IPS-15b (cell line): ENCODE data around the gene IRAG1.

Experiments
- H3K27me3 ChIP-seq: one replicate; pipeline ENCODE4 v1.6.1; 2013; ENCODE audit warnings: low read length; ENCODE audit not compliant: control insufficient read depth, insufficient read depth
- H3K36me3 ChIP-seq: one replicate; pipeline ENCODE4 v1.6.1; 2013; ENCODE audit warnings: low read length; ENCODE audit not compliant: control insufficient read depth, insufficient read depth
- H3K4me1 ChIP-seq: one replicate; pipeline ENCODE4 v1.6.1; 2013; ENCODE audit warnings: mild to moderate bottlenecking, low read length; ENCODE audit not compliant: control insufficient read depth, insufficient read depth
- H3K4me3 ChIP-seq: one replicate; pipeline ENCODE4 v1.5.1; 2013; ENCODE audit warnings: low read depth, low read length
- H3K9ac ChIP-seq: one replicate; pipeline ENCODE4 v1.6.1; 2013; ENCODE audit warnings: low read depth, mild to moderate bottlenecking, low read length
- H3K9me3 ChIP-seq: one replicate; pipeline ENCODE4 v1.6.1; 2013; ENCODE audit warnings: mild to moderate bottlenecking, low read length; ENCODE audit not compliant: control insufficient read depth, insufficient read depth

The IRAG1 gene

DNA sequence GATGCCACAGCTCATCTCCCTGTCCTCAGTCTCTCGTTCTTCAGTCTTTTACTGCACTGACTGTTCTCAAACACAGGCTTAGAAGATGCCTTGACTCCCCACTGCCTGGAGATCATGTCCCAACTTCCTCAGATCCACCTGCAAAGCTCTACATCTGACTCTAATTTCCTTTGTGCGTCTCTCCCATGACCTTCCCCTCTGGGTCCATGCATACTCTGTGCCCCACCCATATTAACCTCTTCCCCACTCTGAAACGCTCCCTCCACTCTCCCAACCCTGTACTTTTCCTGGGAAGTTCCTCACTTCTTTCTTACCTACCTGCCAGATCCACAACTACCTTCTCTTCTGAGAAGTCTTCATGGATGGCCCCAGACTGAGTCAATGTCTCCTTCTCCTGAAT is 16.6 kb downstream of the IRAG1 start:
- H3K4me1 ChIP-seq: peaks cover 7% of the 10 kb centered on the region
- H3K9me3 ChIP-seq: no peaks in the 10 kb centered on the region
- H3K36me3 ChIP-seq: no peaks in the 10 kb centered on the region
- no peak overlapping the region for H3K9ac ChIP-seq
- H3K27me3 ChIP-seq: no peaks in the 10 kb centered on the region
- H3K4me3 ChIP-seq: no peak overlapping the region

DNA sequence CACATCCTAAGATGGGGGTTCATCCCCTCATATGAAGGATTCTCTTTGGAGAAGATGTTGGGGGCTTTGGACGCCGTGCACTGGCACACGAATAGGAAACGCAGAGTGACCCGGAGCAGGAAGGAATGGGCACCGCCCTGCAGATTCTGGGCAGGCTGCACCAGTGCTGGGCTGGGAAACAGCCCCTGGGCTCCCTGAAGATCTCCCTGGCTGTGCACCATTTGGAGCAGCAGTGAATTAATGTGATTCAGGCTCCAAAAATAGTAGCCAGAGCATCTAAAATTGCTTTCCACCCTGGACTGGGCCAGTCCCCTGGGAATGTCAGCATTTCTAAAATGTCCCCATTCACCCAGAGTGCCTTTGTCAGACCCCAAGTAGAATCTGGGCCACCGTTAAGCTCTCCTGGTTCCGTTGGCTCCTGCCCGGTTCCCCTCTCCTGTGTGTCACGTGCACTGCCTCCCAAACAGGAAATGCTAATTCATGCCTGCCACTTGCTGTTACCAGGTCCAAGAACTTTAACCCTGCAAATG is 18.6 kb downstream of the IRAG1 start:
- H3K4me3 ChIP-seq: no peak overlapping the region
- H3K36me3 ChIP-seq: no peaks in the 10 kb centered on the region
- peaks cover 7% of the 10 kb centered on the region for H3K4me1 ChIP-seq
- no peaks in the 10 kb centered on the region for H3K9me3 ChIP-seq
- H3K27me3 ChIP-seq: no peaks in the 10 kb centered on the region
- no peak overlapping the region for H3K9ac ChIP-seq

DNA sequence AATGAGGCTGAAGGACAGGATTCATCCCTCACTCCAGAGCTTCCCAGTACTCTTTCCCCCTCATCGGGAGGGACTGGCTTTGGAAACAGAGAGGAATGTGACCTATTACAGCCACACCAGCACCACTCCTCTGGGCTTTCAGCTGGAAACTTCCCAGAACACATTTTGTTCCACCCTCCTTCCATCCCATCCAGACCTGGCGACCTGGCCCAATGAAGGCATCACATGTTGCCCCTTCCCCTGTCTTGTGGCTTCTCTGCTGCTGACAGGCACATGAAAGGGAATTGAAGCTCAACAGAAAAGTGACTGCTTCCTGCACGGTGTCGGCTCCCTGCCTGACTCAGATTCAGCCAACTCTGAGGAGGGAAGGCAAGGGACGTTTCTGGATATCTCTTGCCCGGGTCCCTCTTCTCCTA is 19.1 kb downstream of the IRAG1 start:
- Histone ChIP-seq H3K4me1 (peaks cover 7% of the 10 kb centered on the region), H3K4me3 (no peak overlapping the region), H3K27me3 (no peaks in the 10 kb centered on the region), H3K9me3 (no peaks in the 10 kb centered on the region), H3K36me3 (no peaks in the 10 kb centered on the region), H3K9ac (no peak overlapping the region)

DNA sequence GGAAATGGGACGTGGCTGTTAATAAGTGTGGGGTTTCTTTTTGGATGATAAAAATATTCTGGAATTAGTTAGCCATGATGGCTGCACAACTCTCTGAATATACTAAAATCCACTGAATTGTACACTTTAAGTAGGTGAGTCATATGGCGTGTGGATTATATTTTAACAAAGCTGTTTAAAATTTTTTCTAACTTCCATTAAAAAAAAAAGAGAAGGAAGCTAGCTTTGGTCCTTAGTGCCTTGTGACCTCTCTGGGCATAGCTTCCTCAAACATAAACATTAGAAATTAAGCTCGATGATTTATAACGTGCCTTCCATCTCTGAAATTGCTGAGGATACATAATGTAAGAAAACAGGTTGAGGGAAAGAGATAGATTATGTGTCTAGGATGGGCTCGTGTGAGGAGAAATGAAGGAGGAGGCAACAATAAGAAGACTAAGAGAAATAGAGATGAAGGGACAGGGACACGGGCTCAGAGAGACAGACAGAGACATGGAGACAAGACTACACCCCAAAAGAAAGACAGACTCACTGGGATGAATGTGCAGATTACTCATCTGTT is 20.0 kb downstream of the IRAG1 start:
- Histone ChIP-seq H3K27me3 (no peaks in the 10 kb centered on the region), H3K36me3 (no peaks in the 10 kb centered on the region), H3K9ac (no peak overlapping the region), H3K4me1 (peaks cover 7% of the 10 kb centered on the region), H3K9me3 (no peaks in the 10 kb centered on the region), H3K4me3 (no peak overlapping the region)

DNA sequence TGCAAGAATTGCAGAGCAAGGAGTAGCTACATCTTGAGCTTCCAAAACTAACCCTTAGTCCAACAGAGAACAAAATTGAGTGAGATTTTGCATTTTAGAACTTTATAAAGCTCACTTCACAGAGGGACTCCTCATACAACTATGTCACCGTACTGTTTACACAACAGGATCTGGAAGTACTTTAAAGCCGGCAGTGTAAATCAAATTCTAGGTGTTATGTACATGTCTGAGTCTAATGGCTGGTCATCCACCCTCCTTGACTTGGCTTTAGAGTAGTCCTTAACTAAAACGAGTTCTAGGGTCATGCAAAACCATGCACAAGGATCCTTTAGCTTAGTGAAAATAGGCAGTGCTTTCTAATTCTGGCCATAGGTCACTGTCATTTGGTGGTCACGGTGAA is 23.5 kb downstream of the IRAG1 start:
- Histone ChIP-seq H3K4me3 (no peak overlapping the region), H3K4me1 (peaks cover 4% of the 10 kb centered on the region), H3K9ac (no peak overlapping the region), H3K36me3 (no peaks in the 10 kb centered on the region), H3K27me3 (no peaks in the 10 kb centered on the region), H3K9me3 (no peaks in the 10 kb centered on the region)

DNA sequence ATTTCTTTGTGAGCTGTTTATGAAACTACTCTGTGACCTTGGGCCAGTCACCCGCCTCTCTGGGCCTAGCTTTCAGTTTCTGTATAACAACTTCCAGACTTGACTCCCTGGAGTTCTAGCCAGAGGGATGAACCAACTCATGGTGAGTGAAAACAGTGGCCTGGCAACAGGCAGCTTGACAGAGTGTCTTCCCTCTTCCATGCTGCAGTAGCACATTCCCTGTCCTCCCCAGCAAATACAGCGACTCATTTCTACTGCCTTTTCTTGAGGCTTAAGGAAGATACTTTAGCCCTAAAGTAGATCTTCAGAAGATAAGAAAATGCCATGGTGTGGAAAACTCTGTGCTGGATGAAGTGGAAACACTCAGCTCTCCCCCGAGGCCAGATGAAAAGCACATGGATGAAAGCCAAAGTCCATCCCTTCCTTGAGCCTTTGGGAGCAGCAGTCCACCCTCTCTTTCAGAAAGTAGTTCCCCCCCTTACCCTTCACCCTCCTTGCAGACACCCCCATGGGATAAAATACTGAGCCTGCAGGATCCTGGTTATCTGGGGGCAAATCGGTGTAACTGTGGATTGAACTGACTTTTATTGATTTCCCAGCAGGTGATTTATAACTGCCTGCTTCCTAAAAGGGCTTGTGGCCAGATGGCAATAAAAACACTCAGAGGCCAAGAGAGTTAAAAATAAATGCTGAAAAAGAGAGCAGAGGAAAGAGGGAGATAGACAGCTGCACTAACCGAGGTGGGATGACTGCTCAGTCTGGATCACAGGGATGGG is 24.1 kb downstream of the IRAG1 start:
- H3K4me1 ChIP-seq: no peaks in the 10 kb centered on the region
- H3K9ac ChIP-seq: no peak overlapping the region
- no peak overlapping the region for H3K4me3 ChIP-seq
- no peaks in the 10 kb centered on the region for H3K27me3 ChIP-seq
- no peaks in the 10 kb centered on the region for H3K36me3 ChIP-seq
- no peaks in the 10 kb centered on the region for H3K9me3 ChIP-seq

DNA sequence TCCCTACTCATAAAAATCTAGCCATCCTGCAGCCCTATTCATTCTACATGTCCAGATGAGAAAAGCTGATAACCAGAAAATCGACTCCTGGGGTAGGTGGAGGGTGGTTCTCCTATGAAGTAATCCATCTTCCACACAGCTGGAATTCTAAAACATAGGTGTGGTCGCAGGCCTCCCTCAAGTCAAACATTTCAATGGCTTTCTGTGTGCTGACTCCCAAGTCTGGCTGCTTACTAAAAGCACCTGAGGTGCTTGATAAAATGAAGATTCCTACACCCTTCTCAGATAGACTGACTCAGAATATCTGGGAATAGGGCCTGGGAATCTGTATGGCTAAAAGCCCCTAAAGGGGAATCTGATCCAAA is 26.1 kb downstream of the IRAG1 start:
- Histone ChIP-seq H3K36me3 (no peaks in the 10 kb centered on the region), H3K9ac (no peak overlapping the region), H3K4me1 (no peaks in the 10 kb centered on the region), H3K27me3 (no peaks in the 10 kb centered on the region), H3K9me3 (no peaks in the 10 kb centered on the region), H3K4me3 (no peak overlapping the region)

DNA sequence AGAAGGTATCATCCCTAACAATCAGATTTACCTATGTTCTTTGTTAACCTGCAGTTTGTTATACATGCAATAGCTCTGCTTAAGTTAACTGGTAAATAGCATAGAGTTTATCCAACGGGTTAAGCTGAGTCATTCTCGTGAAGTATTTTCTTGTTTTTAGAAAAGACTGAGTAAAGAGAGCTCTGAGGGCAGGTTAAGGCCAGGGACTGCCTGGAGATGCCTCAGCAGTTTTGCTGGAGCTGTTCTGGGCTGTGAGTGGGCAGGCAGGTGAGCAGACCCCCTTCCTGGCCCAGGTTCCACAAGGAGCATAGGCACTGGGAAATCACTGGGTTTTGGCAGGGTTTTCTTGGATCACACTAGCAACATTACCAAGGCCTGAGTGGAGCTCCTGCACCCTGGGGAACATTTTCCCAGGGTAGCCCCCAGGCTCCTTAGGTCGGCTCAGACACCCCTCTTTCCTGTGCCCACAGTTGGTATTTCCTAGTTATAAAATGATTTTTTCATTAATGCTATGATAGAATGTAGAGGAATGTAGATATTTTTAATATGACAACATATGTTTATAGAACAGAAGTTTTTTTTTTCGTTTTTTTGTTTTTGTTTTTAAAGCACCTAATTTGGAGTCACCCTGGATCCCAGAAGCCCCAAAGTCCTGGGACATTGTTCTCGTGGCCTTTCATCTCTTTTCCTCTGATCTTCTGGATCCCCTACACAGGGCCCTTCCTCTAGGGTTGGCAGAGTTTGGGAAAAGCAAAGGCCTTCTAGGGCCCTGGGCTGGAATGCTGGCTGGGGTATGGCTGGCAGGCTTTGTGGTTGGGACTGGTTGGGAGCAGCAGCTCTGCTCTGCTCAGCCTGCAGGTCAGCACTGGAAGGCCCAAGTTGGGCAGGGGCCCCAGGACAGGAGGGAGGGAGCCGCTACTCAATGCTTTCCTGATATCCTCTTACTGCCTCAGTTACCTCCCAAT is 26.7 kb downstream of the IRAG1 start:
- Histone ChIP-seq H3K4me3 (no peak overlapping the region), H3K9ac (no peak overlapping the region), H3K9me3 (no peaks in the 10 kb centered on the region), H3K27me3 (no peaks in the 10 kb centered on the region), H3K4me1 (no peaks in the 10 kb centered on the region), H3K36me3 (no peaks in the 10 kb centered on the region)

DNA sequence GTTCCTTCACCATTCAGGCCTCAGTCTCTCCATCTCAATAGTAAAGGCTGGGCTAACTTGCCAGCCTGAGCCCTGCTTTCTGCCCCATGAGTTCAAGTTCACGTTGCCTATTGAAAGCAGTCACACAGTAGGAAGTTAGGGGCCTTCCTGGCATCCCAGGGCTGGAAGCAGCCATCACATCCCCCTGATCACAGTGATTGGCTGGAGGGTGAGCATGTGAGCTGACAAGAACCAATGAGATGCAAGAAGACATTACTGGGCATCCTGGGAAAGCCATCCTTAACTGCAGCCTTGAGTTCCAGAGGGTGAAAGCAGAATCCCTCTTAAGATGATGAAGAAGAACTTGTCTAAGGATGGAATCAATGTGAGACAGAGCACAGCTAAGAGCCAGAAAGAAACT is 29.1 kb downstream of the IRAG1 start:
- no peak overlapping the region for H3K9ac ChIP-seq
- H3K27me3 ChIP-seq: no peaks in the 10 kb centered on the region
- H3K36me3 ChIP-seq: no peaks in the 10 kb centered on the region
- no peak overlapping the region for H3K4me3 ChIP-seq
- no peaks in the 10 kb centered on the region for H3K4me1 ChIP-seq
- no peaks in the 10 kb centered on the region for H3K9me3 ChIP-seq

DNA sequence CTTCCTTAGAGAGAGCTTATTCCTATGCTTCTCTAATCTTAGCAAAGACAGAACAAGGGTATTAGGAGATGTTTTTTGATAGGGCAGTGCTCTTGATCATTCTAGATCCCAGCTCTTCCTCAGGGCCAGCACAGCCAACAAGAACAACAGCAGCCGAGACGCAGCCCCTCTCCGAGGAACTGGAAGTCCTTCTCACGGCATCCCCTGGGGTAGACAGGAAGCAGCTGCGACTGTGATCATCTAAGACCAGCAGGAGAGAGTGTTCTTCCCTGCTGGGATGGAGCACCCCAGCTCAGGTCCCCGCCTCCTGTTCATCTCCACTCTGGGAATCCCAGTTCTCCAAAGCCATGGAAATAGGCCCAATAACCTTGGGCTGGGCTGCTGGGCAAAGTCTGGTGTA is 29.6 kb downstream of the IRAG1 start:
- Histone ChIP-seq H3K27me3 (no peaks in the 10 kb centered on the region), H3K9me3 (no peaks in the 10 kb centered on the region), H3K4me1 (no peaks in the 10 kb centered on the region), H3K9ac (no peak overlapping the region), H3K36me3 (no peaks in the 10 kb centered on the region), H3K4me3 (no peak overlapping the region)

DNA sequence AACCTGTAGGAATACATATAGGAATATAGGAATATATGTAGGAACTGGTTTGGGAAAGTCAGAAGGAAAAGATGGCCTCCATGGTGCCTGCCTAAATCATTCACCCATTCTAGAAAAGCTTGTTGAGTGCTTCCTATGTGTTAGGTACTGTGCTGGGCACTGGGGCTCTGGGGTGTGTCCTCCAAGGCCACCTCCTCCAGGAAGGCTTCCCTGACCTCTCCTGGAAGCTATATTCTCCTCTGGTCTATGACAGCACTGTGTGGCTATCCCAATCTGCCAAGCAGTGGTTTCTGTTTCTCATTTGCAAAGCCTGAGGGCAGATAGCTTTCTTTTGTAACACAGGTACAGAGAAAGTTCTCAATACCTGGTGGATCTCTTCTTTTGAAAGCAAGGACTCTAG is 30.2 kb downstream of the IRAG1 start:
- no peak overlapping the region for H3K4me3 ChIP-seq
- no peak overlapping the region for H3K9ac ChIP-seq
- no peaks in the 10 kb centered on the region for H3K9me3 ChIP-seq
- H3K4me1 ChIP-seq: no peaks in the 10 kb centered on the region
- no peaks in the 10 kb centered on the region for H3K36me3 ChIP-seq
- H3K27me3 ChIP-seq: no peaks in the 10 kb centered on the region
